Mammary epithelial cell (primary cell): ENCODE results near the gene KRTCAP2.

Source experiments
- CTCF ChIP-seq, 2 donors: IDR thresholded peaks in 1 of 2; conservative IDR thresholded peaks in 1 of 2; 2 replicates each; pipeline ENCODE4 v1.5.1; 2011 to 2012; ENCODE audit warnings: inconsistent platforms in 2 of 2, low read length in 2 of 2, mild to moderate bottlenecking in 2 of 2, control low read depth in 1 of 2, low read depth in 1 of 2; ENCODE audit not compliant: insufficient read depth in 1 of 2; ENCODE audit errors: extremely low read depth in 1 of 2
- EZH2 ChIP-seq: IDR thresholded peaks from 2 replicates; pipeline ENCODE4 v1.6.1; 2012; ENCODE audit warnings: low read length, inconsistent platforms, borderline replicate concordance

- TF ChIP-seq CTCF (conservative IDR thresholded peaks at IDR 0.05 in 1 of 2, IDR thresholded peaks at IDR 0.05 in 1 of 2; ENCODE audit: extremely low read depth in 1 of 2, insufficient read depth in 1 of 2, low read depth in 1 of 2, low read length in 2 of 2): no peak
- TF ChIP-seq EZH2: no peak
These were observed 45.9 kb upstream of the KRTCAP2 start for GRCh38 chr1:155218854-155219591.
